Coronary artery (tissue), 2 donors: ENCODE results near the gene TMC6.

ENCODE experiments used
- DNase-seq: peaks from one replicate; pipeline ENCODE4 v3.0.0-alpha.2; 2017; ENCODE audit warnings: low spot score
- H3K27ac ChIP-seq, 2 donors: fragments of 200-600 bp; sonication (generic); one replicate each; pipeline ENCODE4 v1.5.1; 2016 to 2019
- H3K4me3 ChIP-seq: fragments of 200-600 bp; sonication (generic); 2 replicates; pipeline ENCODE4 v1.5.1; 2016; ENCODE audit warnings: mild to moderate bottlenecking, moderate library complexity
- TF ChIP-seq, protein P1 (sequence below): fragments of 200-600 bp; sonication (generic); IDR thresholded peaks from one replicate; pipeline ENCODE4 v1.5.1; 2019; ENCODE audit warnings: antibody characterized with exemption

The TMC6 gene

DNA sequence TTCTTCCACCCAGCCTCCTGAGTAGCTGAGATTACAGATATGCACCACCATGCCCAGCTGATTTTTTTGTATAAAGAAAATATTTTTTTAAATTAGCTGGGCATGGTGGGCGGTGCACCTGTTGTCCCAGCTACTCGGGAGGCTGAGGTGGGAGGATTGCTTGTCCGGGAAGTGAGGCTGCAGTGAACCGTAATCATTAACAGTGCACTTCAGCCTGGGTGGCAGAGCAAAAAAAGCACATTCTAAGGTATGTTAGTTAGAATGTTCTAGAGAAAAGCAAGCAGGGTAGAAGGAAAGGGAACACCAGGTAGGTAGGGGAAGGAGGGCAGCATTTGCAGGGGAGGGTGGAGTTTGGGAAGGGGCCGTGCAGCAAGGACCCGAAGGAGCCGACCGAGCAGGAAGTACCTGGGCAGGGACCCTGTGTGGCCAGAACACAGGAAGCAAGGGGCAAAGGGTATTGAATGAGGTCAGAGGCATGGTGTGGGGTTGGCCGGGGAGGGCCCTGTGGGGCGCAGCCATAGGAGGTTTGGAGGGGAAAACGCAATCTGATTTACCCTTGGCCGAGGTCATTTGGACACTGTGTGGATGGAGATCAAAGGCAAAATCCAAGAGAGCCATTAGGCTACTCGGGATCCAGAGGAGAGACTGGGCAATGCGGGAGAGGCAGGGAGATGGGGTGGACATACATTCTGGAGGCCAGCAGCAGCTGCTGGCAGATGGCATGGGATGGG is 19.9 kb upstream of the TMC6 start:
- TF ChIP-seq, protein P1, sequence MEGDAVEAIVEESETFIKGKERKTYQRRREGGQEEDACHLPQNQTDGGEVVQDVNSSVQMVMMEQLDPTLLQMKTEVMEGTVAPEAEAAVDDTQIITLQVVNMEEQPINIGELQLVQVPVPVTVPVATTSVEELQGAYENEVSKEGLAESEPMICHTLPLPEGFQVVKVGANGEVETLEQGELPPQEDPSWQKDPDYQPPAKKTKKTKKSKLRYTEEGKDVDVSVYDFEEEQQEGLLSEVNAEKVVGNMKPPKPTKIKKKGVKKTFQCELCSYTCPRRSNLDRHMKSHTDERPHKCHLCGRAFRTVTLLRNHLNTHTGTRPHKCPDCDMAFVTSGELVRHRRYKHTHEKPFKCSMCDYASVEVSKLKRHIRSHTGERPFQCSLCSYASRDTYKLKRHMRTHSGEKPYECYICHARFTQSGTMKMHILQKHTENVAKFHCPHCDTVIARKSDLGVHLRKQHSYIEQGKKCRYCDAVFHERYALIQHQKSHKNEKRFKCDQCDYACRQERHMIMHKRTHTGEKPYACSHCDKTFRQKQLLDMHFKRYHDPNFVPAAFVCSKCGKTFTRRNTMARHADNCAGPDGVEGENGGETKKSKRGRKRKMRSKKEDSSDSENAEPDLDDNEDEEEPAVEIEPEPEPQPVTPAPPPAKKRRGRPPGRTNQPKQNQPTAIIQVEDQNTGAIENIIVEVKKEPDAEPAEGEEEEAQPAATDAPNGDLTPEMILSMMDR, result no peak
- H3K4me3 ChIP-seq, result no peak overlapping the region
- H3K27ac ChIP-seq, result no peak overlapping the region
- DNase-seq, result no peak

DNA sequence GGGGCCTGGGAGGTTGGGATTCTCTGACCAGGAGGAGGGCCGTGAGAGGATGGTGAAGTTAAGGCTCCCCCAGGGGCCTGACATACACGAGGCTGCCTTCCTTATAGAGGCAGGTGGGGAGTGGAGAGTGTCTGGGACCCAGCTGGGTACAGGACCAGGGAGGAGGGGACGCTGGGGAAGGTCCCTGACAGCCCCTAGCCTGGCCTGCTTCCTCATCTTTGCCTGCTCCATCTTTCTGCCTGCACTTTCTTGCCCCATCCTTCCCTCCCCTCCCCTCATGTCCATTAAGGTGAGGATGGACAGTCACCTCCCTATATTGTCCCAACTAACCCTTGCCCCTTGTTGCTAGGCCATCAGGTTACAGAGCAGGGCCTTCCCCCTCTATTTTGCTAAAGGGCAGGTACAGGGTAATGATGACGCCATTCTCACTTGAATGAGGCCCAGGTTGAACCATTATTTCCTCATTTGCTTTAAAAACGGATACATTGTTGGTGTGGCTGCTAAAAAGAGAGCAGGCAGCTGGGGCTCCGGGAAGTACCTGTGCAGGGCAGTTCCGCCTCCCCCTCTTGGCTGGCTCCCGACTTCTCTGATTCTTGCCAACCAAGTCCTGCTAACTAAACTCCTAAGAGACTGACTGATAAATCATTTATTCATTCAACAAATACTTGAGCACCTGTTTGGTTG is 18.9 kb upstream of the TMC6 start:
- Histone ChIP-seq H3K4me3 (no peak overlapping the region), H3K27ac (no peak overlapping the region)
- no peak for DNase-seq
- TF ChIP-seq, protein P1, result no peak

DNA sequence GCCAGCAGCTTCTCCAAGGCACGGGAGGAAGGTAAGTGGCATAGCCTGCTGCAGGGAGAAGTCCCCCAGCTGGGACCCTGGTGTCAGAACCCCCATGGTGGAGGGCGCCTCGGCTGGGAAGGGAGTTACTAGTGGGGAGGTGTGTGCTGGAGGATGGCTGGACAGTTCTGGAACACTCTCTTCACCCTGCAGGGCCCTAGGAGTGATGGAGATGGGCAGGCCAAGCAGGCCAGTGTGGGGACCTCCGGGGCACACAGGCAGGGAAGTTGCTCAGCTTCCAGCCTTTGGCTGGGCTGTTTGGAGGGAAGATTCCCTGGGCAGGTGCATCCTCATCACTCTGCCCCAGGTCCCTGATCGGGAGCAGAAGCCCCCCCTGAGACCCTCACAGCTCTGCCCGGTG is 18.3 kb upstream of the TMC6 start:
- no peak for DNase-seq
- TF ChIP-seq, protein P1, result no peak
- no peak overlapping the region for H3K4me3 ChIP-seq
- H3K27ac ChIP-seq, result no peak overlapping the region

DNA sequence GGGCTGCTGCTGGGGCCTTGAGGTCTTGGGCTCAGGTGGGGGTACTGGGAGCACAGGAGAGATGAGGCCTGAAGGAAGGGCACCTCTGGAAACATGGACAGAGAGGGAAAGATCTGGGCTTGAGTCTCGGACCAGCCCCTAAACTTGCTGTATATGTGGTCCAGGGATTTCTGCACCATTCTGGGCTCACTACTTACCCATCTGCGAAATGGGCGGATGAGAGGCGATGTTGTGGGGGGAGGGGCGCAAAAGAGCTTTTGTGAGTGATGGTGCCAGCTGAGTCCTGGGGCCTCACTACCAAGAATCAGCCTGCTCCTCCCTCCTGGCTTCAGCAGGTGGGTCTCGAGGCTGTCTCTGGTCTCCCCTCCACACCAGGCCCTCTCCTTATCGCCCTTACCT is 17.9 kb upstream of the TMC6 start:
- Histone ChIP-seq H3K4me3 (no peak overlapping the region), H3K27ac (no peak overlapping the region)
- TF ChIP-seq, protein P1, result no peak
- DNase-seq, result no peak

DNA sequence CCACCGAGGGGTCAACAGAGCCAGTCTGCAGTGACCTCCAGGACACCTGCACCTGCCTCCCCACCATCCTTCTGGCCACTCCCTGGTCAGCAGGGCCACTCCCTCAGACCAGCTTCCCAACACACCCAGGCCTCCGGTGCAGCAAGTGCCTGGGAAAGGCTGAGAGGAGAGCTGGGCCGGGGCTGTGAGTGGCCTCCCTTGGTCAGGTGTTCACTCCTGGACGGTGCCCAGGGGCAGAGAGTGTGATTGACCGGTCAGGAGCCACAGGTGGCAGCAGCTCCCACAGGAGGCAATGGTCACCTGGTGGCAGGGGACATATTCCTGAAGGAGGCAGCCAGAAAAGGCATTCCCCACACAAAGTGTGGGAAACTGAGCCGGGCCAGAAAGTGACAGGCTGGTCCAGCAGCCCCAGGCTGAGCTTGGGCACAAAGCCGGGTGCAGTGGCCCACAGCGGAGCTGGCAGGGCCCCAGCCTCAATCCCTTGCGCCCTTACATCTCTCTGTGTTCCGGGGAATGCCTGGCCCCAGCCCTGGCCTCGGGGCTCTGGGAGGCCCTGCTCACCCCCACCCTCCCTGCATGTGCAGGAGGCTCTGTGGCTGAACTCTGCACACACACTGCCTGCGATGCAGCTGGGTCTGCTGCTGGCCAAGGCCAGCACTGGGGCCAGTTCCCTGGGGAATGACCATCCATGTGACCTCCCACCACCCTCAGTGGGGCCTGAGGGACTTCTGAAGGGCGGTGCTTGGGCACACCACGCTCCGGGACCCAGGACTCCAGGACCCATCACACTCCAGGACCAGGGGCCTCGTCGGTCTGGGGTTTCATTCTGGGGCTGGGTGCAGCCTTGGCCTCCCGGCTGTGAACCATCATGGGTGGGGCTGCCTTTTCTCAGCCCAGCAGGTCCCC is 16.4 kb upstream of the TMC6 start:
- TF ChIP-seq, protein P1, result no peak
- peak overlapping the region in 1 of 2 donors; percentile 83 for H3K27ac ChIP-seq
- peak overlapping the region; percentile 38 for H3K4me3 ChIP-seq
- DNase-seq, result peak; percentile 70

DNA sequence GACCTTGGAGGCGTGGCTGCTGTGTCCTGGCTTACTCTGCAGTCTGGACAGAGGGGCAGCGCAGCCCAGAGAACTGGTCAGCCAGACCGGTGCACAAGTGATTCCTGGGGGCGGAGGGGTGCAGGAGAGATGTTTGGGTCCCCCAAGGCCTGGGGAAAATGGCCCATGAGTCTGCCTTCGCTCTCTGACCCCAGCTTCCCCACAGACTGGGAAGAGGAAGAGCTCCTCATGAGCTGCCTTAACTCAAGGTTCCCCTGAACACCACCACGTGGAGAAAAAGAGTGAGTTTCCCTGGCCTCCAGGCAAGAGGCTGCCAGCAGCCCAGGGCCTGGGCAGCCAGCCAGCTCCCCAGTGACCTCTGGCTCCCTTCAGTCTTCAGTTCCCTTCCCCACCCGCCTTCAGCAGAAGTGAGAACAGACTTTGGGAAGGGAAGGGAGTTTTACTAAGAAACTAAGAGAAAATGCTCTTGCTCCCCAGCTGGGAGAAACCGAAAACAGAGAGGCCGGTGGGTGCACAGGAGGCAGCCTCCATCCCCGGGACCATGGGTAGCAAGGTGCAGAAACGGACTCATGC is 15.7 kb upstream of the TMC6 start:
- H3K4me3 ChIP-seq, result peak overlapping the region; percentile 38
- H3K27ac ChIP-seq, result peak overlapping the region in 1 of 2 donors; percentile 83
- DNase-seq, result peak; percentile 81
- TF ChIP-seq, protein P1, result no peak
